Neutrophil (primary cell): ENCODE data around the gene SSC5D.

ENCODE experiments used
- H3K27ac ChIP-seq: fragments of 200-600 bp; sonication (generic); 2 replicates; pipeline ENCODE4 v1.5.1; 2016; ENCODE audit warnings: mild to moderate bottlenecking, moderate library complexity
- H3K27me3 ChIP-seq: fragments of 200-600 bp; sonication (generic); 2 replicates; pipeline ENCODE4 v1.6.0; 2016; ENCODE audit warnings: mild to moderate bottlenecking
- H3K36me3 ChIP-seq: fragments of 200-600 bp; sonication (generic); 2 replicates; pipeline ENCODE4 v1.5.1; 2017
- H3K4me1 ChIP-seq, 2 experiments: fragments of 200-600 bp in 1 of 2; sonication (generic) in 1 of 2; 1 replicate in 1 of 2; 2 replicates in 1 of 2; pipeline versions ENCODE4 v1.5.1 to v1.6.1; 2013 to 2016; ENCODE audit warnings: low read depth in 1 of 2, low read length in 1 of 2, mild to moderate bottlenecking in 1 of 2, moderate library complexity in 1 of 2; ENCODE audit not compliant: control insufficient read depth in 1 of 2, insufficient read depth in 1 of 2
- H3K4me3 ChIP-seq, 2 experiments: fragments of 200-600 bp in 1 of 2; sonication (generic) in 1 of 2; 1 replicate in 1 of 2; 2 replicates in 1 of 2; pipeline ENCODE4 v1.5.1; 2013 to 2016; ENCODE audit warnings: low read depth in 1 of 2, low read length in 1 of 2, mild to moderate bottlenecking in 1 of 2, moderate library complexity in 1 of 2
- H3K9me3 ChIP-seq: fragments of 200-600 bp; sonication (generic); 2 replicates; pipeline ENCODE4 v1.5.1; 2016
- TF ChIP-seq, protein P1 (sequence below): fragments of 200-600 bp; sonication (generic); IDR thresholded peaks from 2 replicates; pipeline ENCODE4 v1.5.1; 2016; ENCODE audit warnings: antibody characterized with exemption

SSC5D gene

DNA sequence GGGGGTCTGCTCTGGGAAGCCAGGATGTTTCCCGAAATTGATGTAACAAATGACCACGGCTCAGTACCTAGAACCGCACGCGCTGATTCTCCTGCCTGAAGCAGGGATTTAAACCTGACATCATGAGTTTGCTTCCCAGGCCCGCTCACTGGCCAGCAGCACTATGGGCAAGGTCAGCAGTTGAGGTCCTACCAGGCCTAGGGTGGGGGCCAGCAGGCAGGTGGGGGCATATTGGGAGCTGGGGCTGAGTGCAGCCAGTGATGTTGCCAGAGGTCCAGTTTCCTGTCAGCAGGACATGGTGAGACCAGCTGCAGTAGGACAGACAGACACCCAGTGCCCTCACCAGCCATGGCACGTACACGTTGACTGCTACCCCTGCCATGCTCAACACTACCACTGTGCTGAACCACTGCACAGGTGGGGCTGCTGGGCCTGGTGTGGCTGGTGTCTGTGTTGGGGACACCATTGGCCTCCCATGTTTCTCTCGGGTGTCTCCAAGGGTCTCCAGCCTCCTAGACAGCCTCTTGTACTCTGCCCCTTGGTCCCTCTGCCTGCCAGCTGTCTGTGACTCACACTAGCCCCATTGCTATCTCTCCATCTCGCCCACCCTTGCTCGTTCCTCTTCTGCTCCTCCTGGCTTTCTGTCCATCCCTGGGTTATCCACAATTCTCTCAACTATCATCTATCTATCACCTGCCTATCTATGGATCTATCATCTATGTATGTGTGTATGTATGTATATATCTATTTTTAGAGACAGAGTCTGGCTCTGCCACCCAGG is 22.6 kb upstream of the SSC5D start:
- H3K4me3 ChIP-seq, result no peak overlapping the region
- peaks cover 21% of the 10 kb centered on the region for H3K27me3 ChIP-seq
- peaks cover 12 to 21% of the 10 kb centered on the region in 2 experiments for H3K4me1 ChIP-seq
- H3K27ac ChIP-seq, result no peak overlapping the region
- no peaks in the 10 kb centered on the region for H3K9me3 ChIP-seq
- H3K36me3 ChIP-seq, result no peaks in the 10 kb centered on the region
- TF ChIP-seq, protein P1, sequence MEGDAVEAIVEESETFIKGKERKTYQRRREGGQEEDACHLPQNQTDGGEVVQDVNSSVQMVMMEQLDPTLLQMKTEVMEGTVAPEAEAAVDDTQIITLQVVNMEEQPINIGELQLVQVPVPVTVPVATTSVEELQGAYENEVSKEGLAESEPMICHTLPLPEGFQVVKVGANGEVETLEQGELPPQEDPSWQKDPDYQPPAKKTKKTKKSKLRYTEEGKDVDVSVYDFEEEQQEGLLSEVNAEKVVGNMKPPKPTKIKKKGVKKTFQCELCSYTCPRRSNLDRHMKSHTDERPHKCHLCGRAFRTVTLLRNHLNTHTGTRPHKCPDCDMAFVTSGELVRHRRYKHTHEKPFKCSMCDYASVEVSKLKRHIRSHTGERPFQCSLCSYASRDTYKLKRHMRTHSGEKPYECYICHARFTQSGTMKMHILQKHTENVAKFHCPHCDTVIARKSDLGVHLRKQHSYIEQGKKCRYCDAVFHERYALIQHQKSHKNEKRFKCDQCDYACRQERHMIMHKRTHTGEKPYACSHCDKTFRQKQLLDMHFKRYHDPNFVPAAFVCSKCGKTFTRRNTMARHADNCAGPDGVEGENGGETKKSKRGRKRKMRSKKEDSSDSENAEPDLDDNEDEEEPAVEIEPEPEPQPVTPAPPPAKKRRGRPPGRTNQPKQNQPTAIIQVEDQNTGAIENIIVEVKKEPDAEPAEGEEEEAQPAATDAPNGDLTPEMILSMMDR, result no peak

DNA sequence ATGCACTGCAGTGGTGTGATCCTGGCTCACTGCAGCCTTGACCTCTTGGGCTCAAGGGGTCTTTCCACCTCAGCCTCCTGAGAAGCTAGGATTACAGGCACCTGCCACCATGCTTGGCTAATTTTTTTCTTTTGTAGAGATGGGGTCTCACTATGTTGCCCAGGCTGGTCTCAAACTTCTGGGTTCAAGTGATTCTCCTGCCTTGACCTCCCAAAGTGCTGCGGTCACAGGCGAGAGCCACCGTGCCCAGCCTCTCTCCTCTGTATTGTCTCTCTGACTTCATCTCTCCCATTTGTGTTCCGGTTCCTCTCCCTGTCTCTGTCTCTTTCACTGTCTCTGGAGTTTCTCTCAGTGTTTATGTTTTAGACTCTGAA is 22.0 kb upstream of the SSC5D start:
- peaks cover 10 to 18% of the 10 kb centered on the region in 2 experiments for H3K4me1 ChIP-seq
- no peak overlapping the region for H3K27ac ChIP-seq
- TF ChIP-seq, protein P1, result no peak
- no peak overlapping the region for H3K4me3 ChIP-seq
- H3K9me3 ChIP-seq, result no peaks in the 10 kb centered on the region
- no peaks in the 10 kb centered on the region for H3K36me3 ChIP-seq
- H3K27me3 ChIP-seq, result peaks cover 21% of the 10 kb centered on the region

DNA sequence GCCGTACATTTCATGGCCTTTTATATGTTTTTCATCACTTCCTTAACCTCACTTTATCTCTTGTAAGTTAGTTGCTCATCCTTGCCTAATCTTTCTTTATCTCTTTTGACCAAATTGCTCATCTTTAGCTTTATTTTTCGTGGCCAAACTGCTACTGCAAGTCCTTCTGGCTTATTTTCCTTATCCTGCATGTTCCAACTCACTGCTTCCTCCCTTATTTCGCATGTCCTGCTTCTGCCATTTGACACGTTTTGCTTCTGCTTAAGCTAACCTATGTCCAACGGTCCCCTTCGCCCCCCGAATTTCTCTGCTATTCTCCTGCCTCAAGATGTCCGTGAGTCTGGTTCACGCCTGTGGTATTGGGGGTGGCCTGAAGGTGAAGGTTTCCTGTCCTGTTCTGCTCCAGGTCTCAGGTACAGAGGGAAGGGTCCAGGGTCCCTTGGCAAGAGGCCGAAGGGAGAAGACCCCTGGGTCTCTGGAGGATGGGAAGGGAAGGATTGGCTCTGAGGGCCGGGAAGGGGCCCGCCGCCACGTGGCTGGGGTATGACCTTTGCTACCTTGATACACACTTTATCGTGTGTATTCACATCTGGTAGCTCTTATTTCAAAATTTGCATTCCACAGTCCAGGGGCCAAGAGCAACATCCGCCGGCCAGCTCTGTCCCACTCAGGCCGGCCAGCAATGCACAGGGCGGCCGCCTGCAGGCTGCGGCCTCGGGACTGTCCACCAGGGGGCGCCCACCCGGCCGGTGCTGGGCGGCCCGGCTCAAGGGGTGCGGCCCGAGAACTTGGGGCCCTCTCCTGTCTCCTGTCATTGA is 20.8 kb upstream of the SSC5D start:
- H3K9me3 ChIP-seq, result no peaks in the 10 kb centered on the region
- TF ChIP-seq, protein P1, result peak; percentile 97
- H3K4me3 ChIP-seq, result no peak overlapping the region
- peaks cover 0 to 6% of the 10 kb centered on the region in 2 experiments for H3K4me1 ChIP-seq
- H3K36me3 ChIP-seq, result no peaks in the 10 kb centered on the region
- H3K27me3 ChIP-seq, result peaks cover 21% of the 10 kb centered on the region
- H3K27ac ChIP-seq, result no peak overlapping the region

DNA sequence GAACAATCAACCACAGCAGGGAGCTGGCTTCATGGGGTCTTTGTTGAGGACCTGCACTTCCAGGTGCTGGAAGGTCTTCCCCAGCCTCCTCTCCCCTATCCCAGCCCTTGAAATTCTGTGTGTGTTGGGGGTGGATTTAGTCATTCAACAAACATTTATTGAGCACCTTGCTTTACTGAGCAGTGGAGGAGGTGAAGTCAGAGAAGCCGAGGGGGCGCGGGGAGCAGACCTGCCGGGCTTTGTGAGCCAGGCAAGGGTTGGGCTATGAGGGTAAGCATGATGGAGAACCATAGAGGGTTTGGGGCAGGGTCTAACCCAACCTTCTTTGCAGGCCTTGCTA is 20.2 kb upstream of the SSC5D start:
- Histone ChIP-seq H3K4me1 (peaks cover 0 to 6% of the 10 kb centered on the region in 2 experiments), H3K9me3 (no peaks in the 10 kb centered on the region), H3K36me3 (no peaks in the 10 kb centered on the region), H3K4me3 (no peak overlapping the region), H3K27me3 (peaks cover 21% of the 10 kb centered on the region), H3K27ac (no peak overlapping the region)
- TF ChIP-seq, protein P1, result no peak

DNA sequence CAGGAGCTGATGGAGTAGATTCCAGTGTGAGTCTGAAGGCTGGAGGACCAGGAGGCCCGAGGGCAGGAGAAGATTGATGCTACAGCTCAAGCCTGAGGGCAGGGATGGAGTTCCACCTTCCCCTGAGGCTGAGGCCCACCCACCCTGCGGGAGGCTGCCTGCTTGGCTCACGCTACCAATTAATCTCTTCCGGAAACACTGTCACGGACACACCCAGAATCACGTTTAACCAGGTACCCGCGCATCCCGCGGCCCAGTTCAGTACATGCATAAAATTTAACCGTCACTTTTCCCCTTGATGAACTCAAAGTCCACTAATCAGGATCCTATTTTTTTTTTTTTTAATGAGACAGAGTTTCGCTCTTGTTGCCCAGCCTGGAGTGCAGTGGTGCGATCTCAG is 17.0 kb upstream of the SSC5D start:
- no peaks in the 10 kb centered on the region for H3K9me3 ChIP-seq
- H3K27me3 ChIP-seq, result peaks cover 11% of the 10 kb centered on the region
- TF ChIP-seq, protein P1, result no peak
- H3K4me1 ChIP-seq, result peaks cover 5 to 11% of the 10 kb centered on the region in 2 experiments
- H3K36me3 ChIP-seq, result no peaks in the 10 kb centered on the region
- no peak overlapping the region for H3K27ac ChIP-seq
- no peak overlapping the region for H3K4me3 ChIP-seq
